Esophagus squamous epithelium (tissue), 4 donors: ENCODE results near the gene ZNF232.
"Not testable (repeated sequence)": the region's sequence is repeated elsewhere in the genome, so short reads cannot be mapped to it uniquely, and the experiment has no call there.

Experiments used
- CTCF ChIP-seq, 6 experiments: fragments of 450-650 bp in 4 of 6; fragments of 200-600 bp in 2 of 6; sonication (generic) in 2 of 6; IDR thresholded peaks; one replicate each; pipeline ENCODE4 v1.5.1; 2016 to 2019; ENCODE audit warnings: antibody characterized with exemption in 6 of 6, mild to moderate bottlenecking in 4 of 6, moderate library complexity in 4 of 6
- POLR2A ChIP-seq, 4 donors: fragments of 450-650 bp; IDR thresholded peaks; one replicate each; pipeline ENCODE4 v1.6.1; 2017; ENCODE audit warnings: antibody characterized with exemption in 4 of 4, mild to moderate bottlenecking in 4 of 4, moderate library complexity in 3 of 4

DNA sequence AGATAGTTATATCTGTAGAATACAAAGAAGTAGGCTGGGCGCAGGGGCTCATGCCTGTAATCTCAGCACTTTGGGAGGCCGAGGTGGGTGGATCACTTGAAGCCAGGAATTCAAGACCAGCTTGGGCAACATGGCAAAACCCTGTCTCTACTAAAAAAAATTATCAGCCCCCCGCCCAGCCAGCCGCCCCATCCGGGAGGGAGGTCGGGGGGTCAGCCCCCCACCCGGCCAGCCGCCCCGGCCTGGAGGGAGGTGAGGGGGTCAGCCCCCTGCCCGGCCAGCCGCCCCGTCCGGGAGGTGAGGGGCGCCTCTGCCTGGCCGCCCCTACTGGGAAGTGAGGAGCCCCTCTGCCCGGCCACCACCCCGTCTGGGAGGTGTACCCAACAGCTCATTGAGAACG, 31.2 kb upstream of the ZNF232 start:
- not testable (repeated sequence) for TF ChIP-seq CTCF, POLR2A (IDR thresholded peaks at IDR 0.05)
